H1 (cell line): ENCODE results near the gene LIAS. TPM values are rescaled to one million over a fixed set of nuclear protein-coding genes. Genes with fewer than 3 reads are reported as not detected.

Source experiments
- CTCF ChIA-PET: fragments of 300-600 bp; sonication (Branson Sonifier 250); formaldehyde crosslinking; loops from one replicate; lab custom pipeline; 2021; ENCODE audit not compliant: partially characterized antibody; lab: Charles Lee
- POLR2A ChIA-PET: fragments of 300-600 bp; sonication (Branson Sonifier 250); formaldehyde crosslinking; loops from one replicate; lab custom pipeline; 2021; ENCODE audit warnings: inconsistent platforms; ENCODE audit not compliant: partially characterized antibody; lab: Charles Lee
- DNase-seq, 2 experiments: peaks; one replicate each; pipeline versions ENCODE4 v3.0.0 to v3.0.0-alpha.2; 2010 to 2022; ENCODE audit warnings: low spot score in 2 of 2, low read depth in 1 of 2, mixed read lengths in 1 of 2
- FAIRE-seq: peaks from 2 replicates; lab custom pipeline; 2011; peaks lifted over from hg19 to GRCh38; lab: Jason Lieb, UNC
- H2AFZ ChIP-seq: 2 replicates; pipeline ENCODE4 v1.8.1; 2012; ENCODE audit warnings: low read length, inconsistent platforms
- H2AK5ac ChIP-seq: 2 replicates; pipeline ENCODE4 v1.6.1; 2013; ENCODE audit warnings: low read depth, low read length
- H2BK120ac ChIP-seq: replicated peaks from 2 replicates; pipeline ENCODE3; 2013; ENCODE audit warnings: low read depth, low read length, inconsistent platforms
- H2BK12ac ChIP-seq: 2 replicates; pipeline ENCODE4 v1.6.1; 2013; ENCODE audit warnings: low read depth, low read length
- H2BK15ac ChIP-seq: 2 replicates; pipeline ENCODE4 v1.6.1; 2013; ENCODE audit warnings: low read length
- H2BK20ac ChIP-seq: 2 replicates; pipeline ENCODE4 v1.6.1; 2013; ENCODE audit warnings: low read length
- H2BK5ac ChIP-seq: 2 replicates; pipeline ENCODE4 v1.6.1; 2013; ENCODE audit warnings: low read depth, low read length
- H3K14ac ChIP-seq: 2 replicates; pipeline ENCODE4 v1.6.1; 2013; ENCODE audit warnings: inconsistent platforms; ENCODE audit not compliant: insufficient read length
- H3K18ac ChIP-seq: 2 replicates; pipeline ENCODE4 v1.6.1; 2013; ENCODE audit warnings: low read length; ENCODE audit errors: extremely low read depth
- H3K23ac ChIP-seq: 2 replicates; pipeline ENCODE4 v1.6.1; 2013; ENCODE audit warnings: inconsistent platforms; ENCODE audit not compliant: insufficient read length
- H3K23me2 ChIP-seq: 2 replicates; pipeline ENCODE4 v1.6.1; 2013; ENCODE audit warnings: low read depth, low read length
- H3K27ac ChIP-seq: 2 replicates; pipeline ENCODE4 v1.6.1; 2011; ENCODE audit warnings: low read depth, low read length, inconsistent platforms
- H3K27me3 ChIP-seq, 4 experiments: replicated peaks in 1 of 4; 1 replicate in 1 of 4; 2 replicates in 3 of 4; pipeline versions ENCODE4 v1.6.1 to v1.8.1; 2011 to 2013; ENCODE audit warnings: low read length in 3 of 4, mild to moderate bottlenecking in 3 of 4, inconsistent platforms in 2 of 4, mixed read lengths in 2 of 4, moderate library complexity in 1 of 4; ENCODE audit not compliant: control insufficient read depth in 3 of 4, insufficient read depth in 3 of 4; ENCODE audit errors: extremely low read depth in 1 of 4
- H3K36me3 ChIP-seq, 4 experiments: 2 replicates each; pipeline versions ENCODE4 v1.6.1 to v1.8.1; 2011 to 2013; ENCODE audit warnings: mild to moderate bottlenecking in 4 of 4, low read length in 3 of 4, moderate library complexity in 2 of 4, control low read depth in 1 of 4, inconsistent platforms in 1 of 4; ENCODE audit not compliant: insufficient read depth in 4 of 4, control insufficient read depth in 2 of 4
- H3K4ac ChIP-seq: replicated peaks from 2 replicates; pipeline ENCODE3; 2013; ENCODE audit warnings: low read length, low read depth, mixed read lengths, inconsistent platforms; ENCODE audit not compliant: insufficient read length
- H3K4me1 ChIP-seq, 4 experiments: replicated peaks in 1 of 4; 1 replicate in 1 of 4; 2 replicates in 3 of 4; pipeline versions ENCODE4 v1.6.1 to v1.8.1; 2011 to 2013; ENCODE audit warnings: low read length in 3 of 4, inconsistent platforms in 2 of 4, mixed read lengths in 1 of 4; ENCODE audit not compliant: insufficient read depth in 4 of 4, control insufficient read depth in 3 of 4
- H3K4me2 ChIP-seq, 2 experiments: 2 replicates each; pipeline versions ENCODE4 v1.6.1 to v1.8.1; 2011 to 2013; ENCODE audit warnings: low read depth in 2 of 2, low read length in 2 of 2, control low read depth in 1 of 2, inconsistent platforms in 1 of 2, mild to moderate bottlenecking in 1 of 2; ENCODE audit not compliant: insufficient read depth in 1 of 2
- H3K4me3 ChIP-seq, 4 experiments: fragments of 200-600, 300-600 bp in 1 of 4; sonication (generic), shearing (Covaris generic), sonication (Bioruptor Twin) in 1 of 4; 2 replicates each; pipeline versions ENCODE4 v1.5.1 to v1.8.1; 2011 to 2016; ENCODE audit warnings: low read length in 4 of 4, low read depth in 3 of 4, control low read depth in 2 of 4, inconsistent platforms in 2 of 4, mild to moderate bottlenecking in 2 of 4, mixed read lengths in 1 of 4, moderate library complexity in 1 of 4; ENCODE audit not compliant: insufficient read depth in 2 of 4; ENCODE audit errors: extremely low read depth in 1 of 4
- H3K56ac ChIP-seq: replicated peaks from 2 replicates; pipeline ENCODE3; 2013; ENCODE audit warnings: low read depth, mild to moderate bottlenecking, mixed read lengths, low read length, inconsistent platforms; ENCODE audit not compliant: insufficient read length
- H3K79me1 ChIP-seq: 2 replicates; pipeline ENCODE4 v1.6.1; 2013; ENCODE audit warnings: low read depth, low read length, control low read depth
- H3K79me2 ChIP-seq, 2 experiments: 2 replicates each; pipeline versions ENCODE4 v1.6.1 to v1.8.1; 2012 to 2013; ENCODE audit warnings: low read length in 2 of 2, mild to moderate bottlenecking in 2 of 2, inconsistent platforms in 1 of 2; ENCODE audit not compliant: insufficient read depth in 2 of 2, control insufficient read depth in 1 of 2
- H3K9ac ChIP-seq, 4 experiments: replicated peaks in 1 of 4; 1 replicate in 1 of 4; 2 replicates in 3 of 4; pipeline versions ENCODE4 v1.6.1 to v1.8.1; 2011 to 2013; ENCODE audit warnings: low read depth in 3 of 4, low read length in 3 of 4, control low read depth in 2 of 4, mild to moderate bottlenecking in 2 of 4, moderate library complexity in 2 of 4, inconsistent platforms in 1 of 4; ENCODE audit errors: extremely low read depth in 1 of 4
- H3K9me3 ChIP-seq, 2 experiments: 2 replicates each; pipeline versions ENCODE4 v1.6.1 to v1.8.1; 2012 to 2013; ENCODE audit warnings: mild to moderate bottlenecking in 2 of 2, moderate library complexity in 2 of 2, control low read depth in 1 of 2, inconsistent platforms in 1 of 2, low read depth in 1 of 2, low read length in 1 of 2, mixed read lengths in 1 of 2; ENCODE audit not compliant: insufficient read depth in 2 of 2
- H4K20me1 ChIP-seq, 2 experiments: replicated peaks in 1 of 2; 2 replicates each; pipeline versions ENCODE3 to v1.8.1; 2011 to 2013; ENCODE audit warnings: inconsistent platforms in 2 of 2, low read length in 2 of 2, mild to moderate bottlenecking in 1 of 2; ENCODE audit not compliant: insufficient read depth in 2 of 2, control insufficient read depth in 1 of 2
- H4K5ac ChIP-seq: 2 replicates; pipeline ENCODE4 v1.6.1; 2013; ENCODE audit warnings: low read length, low read depth, mixed read lengths, inconsistent platforms; ENCODE audit not compliant: insufficient read length
- H4K8ac ChIP-seq: 2 replicates; pipeline ENCODE4 v1.8.0; 2013; ENCODE audit warnings: mild to moderate bottlenecking, moderate library complexity, low read length, inconsistent platforms; ENCODE audit not compliant: insufficient read depth; ENCODE audit errors: extremely low read depth
- H4K91ac ChIP-seq: replicated peaks from 2 replicates; pipeline ENCODE3; 2013; ENCODE audit warnings: low read length, mixed read lengths, inconsistent platforms; ENCODE audit not compliant: insufficient read length
- BRCA1 ChIP-seq: IDR thresholded peaks from 2 replicates; pipeline ENCODE4 v1.6.1; 2012; ENCODE audit warnings: low read depth, low read length, improper control_type of control experiment
- CEBPB ChIP-seq: IDR thresholded peaks from 2 replicates; pipeline ENCODE4 v1.6.1; 2012; ENCODE audit warnings: low read depth, low read length
- EP300 ChIP-seq, 2 experiments: IDR thresholded peaks; 1 replicate in 1 of 2; 2 replicates in 1 of 2; pipeline ENCODE4 v1.6.1; 2011 to 2012; ENCODE audit warnings: low read depth in 2 of 2, low read length in 2 of 2, mild to moderate bottlenecking in 2 of 2, borderline replicate concordance in 1 of 2, inconsistent platforms in 1 of 2, moderate library complexity in 1 of 2
- EZH2 ChIP-seq: fragments of 200-600 bp; sonication (generic); IDR thresholded peaks from 2 replicates; pipeline ENCODE4 v1.7.1; 2012; ENCODE audit warnings: low read depth, mild to moderate bottlenecking, moderate library complexity, low read length, inconsistent platforms; ENCODE audit not compliant: severe bottlenecking
- FOSL1 ChIP-seq: IDR thresholded peaks from 2 replicates; pipeline ENCODE4 v1.6.1; 2011; ENCODE audit warnings: mild to moderate bottlenecking, low read depth, low read length, moderate library complexity; ENCODE audit not compliant: insufficient read depth
- POLR2AphosphoS5 ChIP-seq: IDR thresholded peaks from 2 replicates; pipeline ENCODE4 v1.6.1; 2011; ENCODE audit warnings: low read depth, low read length
- TAF1 ChIP-seq: IDR thresholded peaks from 2 replicates; pipeline ENCODE4 v1.6.1; 2011; ENCODE audit warnings: mild to moderate bottlenecking, low read depth, low read length
- WGBS, 2 experiments: shearing (Covaris generic) in 1 of 2; methylation state at CpG; one replicate each; pipeline versions ENCODE4 v1.1.6 to v1.1.7; 2013 to 2015; ENCODE audit warnings: low lambda C conversion rate in 2 of 2, mixed read lengths in 2 of 2, inconsistent platforms in 1 of 2, low coverage in 1 of 2, missing lambda C conversion rate in 1 of 2; ENCODE audit not compliant: insufficient replicate concordance in 2 of 2, insufficient coverage in 1 of 2, insufficient read length in 1 of 2; ENCODE audit errors: extremely low coverage in 1 of 2, missing lambda C conversion rate in 1 of 2; 5-methylcytosine and 5-hydroxymethylcytosine counted together
- polyA plus RNA-seq, 7 experiments: library from polyadenylated mRNA; depleted of rRNA in 3 of 7; stranded (reverse) in 5 of 7; unstranded in 2 of 7; fragments of >200 nt in 5 of 7; fragments of 200-250 nt in 2 of 7; gene quantifications; 1 replicate in 5 of 7; 2 replicates in 1 of 7; 4 replicates in 1 of 7; pipeline versions ENCODE4 v1.2.1 to v1.2.3, GENCODE V29; 2011 to 2013; ENCODE audit warnings: missing spikeins in 2 of 7, mixed read lengths in 2 of 7
- total RNA-seq: library from RNA; stranded (reverse); fragmentation: NEBNext Ultra II Directional; extraction: Animal tissue kit (Norgen Biotek cat#: 25700); gene quantifications from 2 replicates; pipeline ENCODE4 v1.2.1, GENCODE V29; 2021

The LIAS gene
- total and polyA plus RNA-seq, 2 of the 8 experiments (the other 6 are each of a cell fraction or from before 2014, with no cell fraction given) = 10.5 to 24.9 TPM

GRCh38 chr4:39490322-39490721, 31.5 kb downstream of the LIAS start:
- H3K9me3 ChIP-seq = no peaks in the 10 kb centered on the region
- no peaks in the 10 kb centered on the region for H3K4me1 ChIP-seq
- no peaks in the 10 kb centered on the region for H3K36me3 ChIP-seq
- H3K79me2 ChIP-seq = no peaks in the 10 kb centered on the region
- TF ChIP-seq BRCA1 = no peak
- TF ChIP-seq EZH2 = no peak
- TF ChIP-seq FOSL1 = no peak
- no peak for TF ChIP-seq TAF1
- TF ChIP-seq EP300 (IDR thresholded peaks at IDR 0.05; ENCODE audit: borderline replicate concordance in 1 of 2, low read depth in 2 of 2, low read length in 2 of 2) = no peak
- TF ChIP-seq POLR2AphosphoS5 = no peak
- no peak for TF ChIP-seq CEBPB
- H3K23me2 ChIP-seq = 0 out of 2 replicates have a peak, but pooled peaks cover 1% of the 10 kb centered on the region
- no peak overlapping the region for H3K9ac ChIP-seq
- no peak overlapping the region for H3K4me3 ChIP-seq
- H3K27me3 ChIP-seq = no peaks in the 10 kb centered on the region
- ChIA-PET POLR2A (interaction anchor here (1.0 to 2.0 kb wide), 2 partner anchors 32 to 34 kb away, joined by 3 to 6 read pairs; partner anchors contain the start of genes LIAS and RPL9), CTCF (interaction anchor here (1.0 kb wide), 1 partner anchor 12 kb away, joined by 3 read pairs; no protein-coding TSS in a partner anchor)
- H3K56ac ChIP-seq = no peak overlapping the region
- no peak overlapping the region for H3K18ac ChIP-seq
- no peak overlapping the region for H3K27ac ChIP-seq
- no peak overlapping the region for H2AFZ ChIP-seq
- no peak for FAIRE-seq
- no peak overlapping the region for H2BK5ac ChIP-seq
- no peak overlapping the region for H2BK20ac ChIP-seq
- whole genome bisulfite sequencing, 2 experiments = 96% methylated on average over 2 of the region's 2 CpGs; no CpG with 5 or more reads in 1 of the 2 experiments
- H2BK120ac ChIP-seq = no peak overlapping the region
- no peaks in the 10 kb centered on the region for H3K79me1 ChIP-seq
- H2BK12ac ChIP-seq = no peak overlapping the region
- DNase-seq = no peak
- H3K4me2 ChIP-seq = no peak overlapping the region
- H3K4ac ChIP-seq = no peak overlapping the region
- no peaks in the 10 kb centered on the region for H4K20me1 ChIP-seq
- H4K8ac ChIP-seq = no peak overlapping the region
- no peak overlapping the region for H3K23ac ChIP-seq
- H4K5ac ChIP-seq = no peak overlapping the region
- no peak overlapping the region for H3K14ac ChIP-seq
- no peak overlapping the region for H2BK15ac ChIP-seq
- no peak overlapping the region for H2AK5ac ChIP-seq
- H4K91ac ChIP-seq = no peak overlapping the region
